ENCODE measurements around the gene ARHGEF4.
"Not testable (repeated sequence)": the region's sequence is repeated elsewhere in the genome, so short reads cannot be mapped to it uniquely, and the experiment has no call there.

Gene ARHGEF4

GRCh38 chr2:131058214-131058843, 221.6 kb downstream of the ARHGEF4 start:
- H3K4me1 ChIP-seq (ENCODE audit: control insufficient read depth, insufficient read depth, low read length): peaks cover 29% of the 10 kb centered on the region
- H3K27me3 ChIP-seq (replicated peaks; ENCODE audit: control insufficient read depth, insufficient read depth, low read length): no peaks in the 10 kb centered on the region
- peaks cover 53% of the 10 kb centered on the region for H3K36me3 ChIP-seq (ENCODE audit: control insufficient read depth, insufficient read depth, low read length, severe bottlenecking)
- no peak for DNase-seq (ENCODE audit: low read depth)
- H3K9me3 ChIP-seq (ENCODE audit: control insufficient read depth, low read length): no peaks in the 10 kb centered on the region
- no peak overlapping the region for H3K4me3 ChIP-seq (ENCODE audit: low read length)
- H3K9ac ChIP-seq (ENCODE audit: low read length): no peak overlapping the region

DNA sequence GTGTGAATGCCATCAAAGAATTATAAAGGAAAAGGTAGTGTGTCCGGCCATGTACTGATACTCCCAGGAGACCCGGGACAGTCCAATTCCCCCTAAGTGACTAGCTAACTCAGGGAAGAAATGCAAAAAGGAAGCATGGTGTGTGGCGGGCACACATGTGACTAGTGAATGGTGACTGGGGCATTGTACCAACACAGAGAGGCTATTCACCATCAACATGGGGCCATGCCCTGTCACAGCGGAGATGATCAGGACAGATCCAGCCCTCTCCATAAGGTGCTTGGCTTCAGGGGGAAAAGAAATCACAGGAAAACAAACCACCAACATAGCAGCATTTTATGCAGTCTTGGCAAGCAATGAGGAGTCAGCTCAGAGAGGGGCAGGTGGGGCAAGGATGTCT, 222.2 kb downstream of the ARHGEF4 start:
- H3K9ac ChIP-seq (ENCODE audit: low read length): no peak overlapping the region
- peaks cover 29% of the 10 kb centered on the region for H3K4me1 ChIP-seq (ENCODE audit: control insufficient read depth, insufficient read depth, low read length)
- H3K27me3 ChIP-seq (replicated peaks; ENCODE audit: control insufficient read depth, insufficient read depth, low read length): no peaks in the 10 kb centered on the region
- DNase-seq (ENCODE audit: low read depth): no peak
- H3K36me3 ChIP-seq (ENCODE audit: control insufficient read depth, insufficient read depth, low read length, severe bottlenecking): peaks cover 48% of the 10 kb centered on the region
- no peaks in the 10 kb centered on the region for H3K9me3 ChIP-seq (ENCODE audit: control insufficient read depth, low read length)
- H3K4me3 ChIP-seq (ENCODE audit: low read length): no peak overlapping the region

- Histone ChIP-seq H3K9me3 (ENCODE audit: control insufficient read depth, low read length) (no peaks in the 10 kb centered on the region), H3K4me1 (ENCODE audit: control insufficient read depth, insufficient read depth, low read length) (peaks cover 4% of the 10 kb centered on the region), H3K9ac (ENCODE audit: low read length) (no peak overlapping the region), H3K27me3 (replicated peaks; ENCODE audit: control insufficient read depth, insufficient read depth, low read length) (no peaks in the 10 kb centered on the region), H3K4me3 (ENCODE audit: low read length) (no peak overlapping the region), H3K36me3 (ENCODE audit: control insufficient read depth, insufficient read depth, low read length, severe bottlenecking) (peaks cover 43% of the 10 kb centered on the region)
- no peak for DNase-seq (ENCODE audit: low read depth)
These were observed 227.0 kb downstream of the ARHGEF4 start for GRCh38 chr2:131063501-131064283.

DNA sequence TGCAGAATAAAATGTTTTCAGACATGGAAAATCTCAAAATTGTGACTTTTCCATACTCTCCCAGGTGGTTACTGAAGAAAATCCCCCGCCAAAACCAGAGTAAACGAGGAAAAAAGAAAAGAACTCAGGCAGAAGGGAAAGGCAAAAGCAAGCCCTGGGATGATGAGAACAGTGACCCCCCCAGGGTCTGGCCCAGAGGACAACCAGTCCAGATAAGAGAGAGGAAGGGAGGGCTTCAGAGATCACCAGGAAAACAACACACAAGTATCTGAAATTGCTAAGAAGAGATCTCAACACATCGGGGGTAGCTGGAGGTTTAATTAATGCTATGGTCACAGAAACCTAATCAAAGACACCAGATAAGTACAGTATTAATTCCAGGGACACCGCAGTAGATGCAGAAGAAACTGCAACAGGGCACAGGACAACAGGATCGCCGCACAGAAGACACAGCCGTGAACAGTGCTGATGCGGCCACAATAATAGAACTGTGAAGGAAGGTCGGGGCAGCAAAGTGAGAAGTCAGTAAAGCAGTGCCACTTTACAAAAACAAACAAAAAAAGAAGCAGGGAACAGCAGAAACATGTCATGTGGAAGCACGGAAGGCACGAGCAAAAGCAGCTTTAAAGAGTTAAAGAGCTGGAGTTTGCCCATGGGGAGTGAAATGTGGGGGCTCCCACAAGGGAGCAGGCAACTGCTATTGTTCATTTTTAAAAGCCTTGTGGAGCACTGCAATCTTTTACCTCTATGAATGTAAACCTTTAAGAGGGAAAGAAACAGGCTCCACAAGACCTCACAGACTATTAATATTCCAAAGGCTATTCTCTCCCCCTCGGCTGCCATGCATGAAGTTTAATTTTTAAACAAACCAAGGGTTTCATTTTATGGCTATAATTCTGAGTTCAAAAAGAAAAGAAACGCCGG, 228.1 kb downstream of the ARHGEF4 start:
- no peak for DNase-seq (ENCODE audit: low read depth)
- peaks cover 35% of the 10 kb centered on the region for H3K36me3 ChIP-seq (ENCODE audit: control insufficient read depth, insufficient read depth, low read length, severe bottlenecking)
- H3K27me3 ChIP-seq (replicated peaks; ENCODE audit: control insufficient read depth, insufficient read depth, low read length): no peaks in the 10 kb centered on the region
- H3K4me1 ChIP-seq (ENCODE audit: control insufficient read depth, insufficient read depth, low read length): peaks cover 3% of the 10 kb centered on the region
- no peaks in the 10 kb centered on the region for H3K9me3 ChIP-seq (ENCODE audit: control insufficient read depth, low read length)
- no peak overlapping the region for H3K9ac ChIP-seq (ENCODE audit: low read length)
- no peak overlapping the region for H3K4me3 ChIP-seq (ENCODE audit: low read length)

DNA sequence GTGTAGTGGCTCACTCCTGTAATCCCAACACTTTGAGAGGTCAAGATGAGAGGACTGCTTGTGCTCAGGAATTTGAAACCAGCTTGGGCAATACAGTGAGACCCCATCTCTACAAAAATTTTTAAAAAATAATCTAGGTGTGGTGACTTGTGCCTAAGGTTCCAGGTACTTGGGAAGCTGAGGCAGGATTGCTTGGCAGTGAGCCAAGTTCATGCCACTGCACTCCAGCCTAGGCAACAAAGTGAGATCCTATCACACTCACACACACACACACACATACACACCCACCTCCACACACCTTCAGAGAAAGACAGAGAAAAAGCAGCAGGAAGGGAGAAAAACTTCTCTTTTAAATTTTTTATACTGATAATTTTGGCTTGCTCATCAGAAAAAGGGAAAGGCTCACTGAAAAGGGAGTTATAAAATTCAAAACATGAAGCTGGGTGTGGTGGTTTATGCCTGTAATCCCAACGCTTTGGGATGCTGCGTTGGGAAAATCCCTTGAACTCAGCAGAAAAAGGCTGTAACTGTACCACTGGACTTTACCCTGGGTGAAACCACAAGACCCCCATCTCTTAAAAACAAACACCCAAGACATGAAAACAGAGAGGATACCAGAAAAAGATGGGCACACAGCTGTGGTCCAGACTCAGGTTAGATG, 230.9 kb downstream of the ARHGEF4 start:
- H3K36me3 ChIP-seq (ENCODE audit: control insufficient read depth, insufficient read depth, low read length, severe bottlenecking): peaks cover 54% of the 10 kb centered on the region
- H3K9me3 ChIP-seq (ENCODE audit: control insufficient read depth, low read length): no peaks in the 10 kb centered on the region
- no peak for DNase-seq (ENCODE audit: low read depth)
- H3K4me1 ChIP-seq (ENCODE audit: control insufficient read depth, insufficient read depth, low read length): peaks cover 3% of the 10 kb centered on the region
- H3K27me3 ChIP-seq (replicated peaks; ENCODE audit: control insufficient read depth, insufficient read depth, low read length): no peaks in the 10 kb centered on the region
- no peak overlapping the region for H3K9ac ChIP-seq (ENCODE audit: low read length)
- H3K4me3 ChIP-seq (ENCODE audit: low read length): no peak overlapping the region

- H3K36me3 ChIP-seq (ENCODE audit: control insufficient read depth, insufficient read depth, low read length, severe bottlenecking): peaks cover 52% of the 10 kb centered on the region
- not testable (repeated sequence) for H3K4me1 ChIP-seq (ENCODE audit: control insufficient read depth, insufficient read depth, low read length); H3K27me3 ChIP-seq (replicated peaks; ENCODE audit: control insufficient read depth, insufficient read depth, low read length); H3K9ac ChIP-seq (ENCODE audit: low read length); H3K4me3 ChIP-seq (ENCODE audit: low read length); DNase-seq (ENCODE audit: low read depth); H3K9me3 ChIP-seq (ENCODE audit: control insufficient read depth, low read length)
These were observed 231.5 kb downstream of the ARHGEF4 start for GRCh38 chr2:131068172-131068571.

GRCh38 chr2:131075578-131075977, 238.9 kb downstream of the ARHGEF4 start:
- Histone ChIP-seq H3K4me1 (ENCODE audit: control insufficient read depth, insufficient read depth, low read length) (peaks cover 17% of the 10 kb centered on the region), H3K36me3 (ENCODE audit: control insufficient read depth, insufficient read depth, low read length, severe bottlenecking) (peaks cover 74% of the 10 kb centered on the region)
- H3K4me3 ChIP-seq (ENCODE audit: low read length); DNase-seq (ENCODE audit: low read depth); H3K9me3 ChIP-seq (ENCODE audit: control insufficient read depth, low read length); H3K9ac ChIP-seq (ENCODE audit: low read length); H3K27me3 ChIP-seq (replicated peaks; ENCODE audit: control insufficient read depth, insufficient read depth, low read length): not testable (repeated sequence)

- no peak overlapping the region for H3K4me3 ChIP-seq (ENCODE audit: low read length)
- DNase-seq (ENCODE audit: low read depth): no peak
- peaks cover 74% of the 10 kb centered on the region for H3K36me3 ChIP-seq (ENCODE audit: control insufficient read depth, insufficient read depth, low read length, severe bottlenecking)
- H3K9ac ChIP-seq (ENCODE audit: low read length): no peak overlapping the region
- no peaks in the 10 kb centered on the region for H3K27me3 ChIP-seq (replicated peaks; ENCODE audit: control insufficient read depth, insufficient read depth, low read length)
- H3K4me1 ChIP-seq (ENCODE audit: control insufficient read depth, insufficient read depth, low read length): peaks cover 17% of the 10 kb centered on the region
- H3K9me3 ChIP-seq (ENCODE audit: control insufficient read depth, low read length): no peaks in the 10 kb centered on the region
These were observed 240.0 kb downstream of the ARHGEF4 start for GRCh38 chr2:131076707-131077106.

GRCh38 chr2:131077182-131077846, 240.6 kb downstream of the ARHGEF4 start:
- DNase-seq (ENCODE audit: low read depth): no peak
- Histone ChIP-seq H3K4me1 (ENCODE audit: control insufficient read depth, insufficient read depth, low read length) (peaks cover 17% of the 10 kb centered on the region), H3K36me3 (ENCODE audit: control insufficient read depth, insufficient read depth, low read length, severe bottlenecking) (peaks cover 76% of the 10 kb centered on the region), H3K9me3 (ENCODE audit: control insufficient read depth, low read length) (no peaks in the 10 kb centered on the region), H3K4me3 (ENCODE audit: low read length) (no peak overlapping the region), H3K27me3 (replicated peaks; ENCODE audit: control insufficient read depth, insufficient read depth, low read length) (no peaks in the 10 kb centered on the region), H3K9ac (ENCODE audit: low read length) (no peak overlapping the region)

GRCh38 chr2:131077966-131078365, 241.3 kb downstream of the ARHGEF4 start:
- no peak for DNase-seq (ENCODE audit: low read depth)
- Histone ChIP-seq H3K9me3 (ENCODE audit: control insufficient read depth, low read length) (no peaks in the 10 kb centered on the region), H3K9ac (ENCODE audit: low read length) (no peak overlapping the region), H3K4me1 (ENCODE audit: control insufficient read depth, insufficient read depth, low read length) (peaks cover 17% of the 10 kb centered on the region), H3K4me3 (ENCODE audit: low read length) (no peak overlapping the region), H3K36me3 (ENCODE audit: control insufficient read depth, insufficient read depth, low read length, severe bottlenecking) (peaks cover 73% of the 10 kb centered on the region), H3K27me3 (replicated peaks; ENCODE audit: control insufficient read depth, insufficient read depth, low read length) (no peaks in the 10 kb centered on the region)
